Prostate gland (tissue), 2 donors: ENCODE results near the gene GCHFR. TPM values are rescaled to one million over a fixed set of nuclear protein-coding genes. Genes with fewer than 3 reads are reported as not detected.
A peak's percentile ranks its signal among the peaks of the same experiment; 100 is the strongest.

Experiments
- DNase-seq: peaks from one replicate; pipeline ENCODE4 v3.0.0-alpha.2; 2019; ENCODE audit warnings: low spot score
- H3K27ac ChIP-seq, 2 donors: fragments of 200-600 bp; sonication (generic); 2 replicates each; pipeline ENCODE4 v1.5.1; 2017 to 2019
- H3K27me3 ChIP-seq: fragments of 200-600 bp; sonication (generic); replicated peaks from 2 replicates; pipeline ENCODE4 v1.5.1; 2019; ENCODE audit not compliant: insufficient read depth
- H3K36me3 ChIP-seq, 2 donors: fragments of 200-600 bp; sonication (generic); 1 replicate in 1 of 2; 2 replicates in 1 of 2; pipeline versions ENCODE4 v1.5.1 to v1.8.1; 2017 to 2019
- H3K4me1 ChIP-seq: fragments of 200-600 bp; sonication (generic); replicated peaks from 2 replicates; pipeline ENCODE4 v1.5.1; 2019
- H3K4me3 ChIP-seq, 2 donors: fragments of 200-600 bp; sonication (generic); 2 replicates each; pipeline ENCODE4 v1.5.1; 2017 to 2019
- H3K9me3 ChIP-seq: fragments of 200-600 bp; sonication (generic); 2 replicates; pipeline ENCODE4 v1.5.1; 2017
- CTCF ChIP-seq, 4 experiments: fragments of 200-600 bp in 2 of 4; fragments of 450-650 bp in 2 of 4; sonication (generic) in 2 of 4; IDR thresholded peaks; 1 replicate in 3 of 4; 2 replicates in 1 of 4; pipeline ENCODE4 v1.5.1; 2016 to 2019; ENCODE audit warnings: antibody characterized with exemption in 4 of 4, mild to moderate bottlenecking in 2 of 4, moderate library complexity in 2 of 4
- POLR2A ChIP-seq: fragments of 450-650 bp; IDR thresholded peaks from one replicate; pipeline ENCODE4 v1.6.1; 2016; ENCODE audit warnings: antibody characterized with exemption, mild to moderate bottlenecking
- POLR2AphosphoS5 ChIP-seq: sonication (generic); formaldehyde crosslinking; IDR thresholded peaks from one replicate; pipeline ENCODE4 v1.6.1; 2017; ENCODE audit warnings: antibody characterized with exemption
- WGBS: methylation state at CpG from one replicate; pipeline ENCODE4 v1.1.5; 2018; 5-methylcytosine and 5-hydroxymethylcytosine counted together
- intact Hi-C: fragments of 100-400 bp; cut with DNase I; formaldehyde crosslinking; loops from one replicate; pipeline ENCODE4 v1.14.2; 2022
- total RNA-seq, 2 donors: library from RNA; depleted of rRNA; stranded (reverse); fragments of >200 nt; gene quantifications; one replicate each; pipeline ENCODE4 v1.1.0, GENCODE V29; 2016

GCHFR gene
- total RNA-seq, 2 donors from 2014 or later = 14.3 to 61.3 TPM

- intact Hi-C loops = no loop called here
- 74% methylated on average over 5 of the region's 5 CpGs for WGBS
Measured at GRCh38 chr15:40789119-40789518, 25.3 kb downstream of the GCHFR start.

GRCh38 chr15:40789999-40790398, 26.1 kb downstream of the GCHFR start:
- WGBS = 95% methylated on average over 8 of the region's 8 CpGs
- no peaks in the 10 kb centered on the region for H3K36me3 ChIP-seq

More at GRCh38 chr15:40789119-40789518, 25.3 kb downstream of the GCHFR start:
- Histone ChIP-seq H3K4me3 (no peak overlapping the region), H3K4me1 (peaks cover 22% of the 10 kb centered on the region), H3K36me3 (no peaks in the 10 kb centered on the region), H3K27me3 (no peaks in the 10 kb centered on the region), H3K27ac (peak overlapping the region; percentile 22 to 60), H3K9me3 (no peaks in the 10 kb centered on the region)
- no peak for DNase-seq
- TF ChIP-seq CTCF (IDR thresholded peaks at IDR 0.05) = no peak
- TF ChIP-seq POLR2A = no peak
- TF ChIP-seq POLR2AphosphoS5 = no peak

GRCh38 chr15:40790718-40791117, 26.9 kb downstream of the GCHFR start:
- TF ChIP-seq POLR2A (no peak), POLR2AphosphoS5 (no peak)
- Histone ChIP-seq H3K27ac (no peak overlapping the region), H3K4me3 (no peak overlapping the region), H3K4me1 (peaks cover 17% of the 10 kb centered on the region), H3K36me3 (no peaks in the 10 kb centered on the region), H3K9me3 (no peaks in the 10 kb centered on the region), H3K27me3 (no peaks in the 10 kb centered on the region)
- no peak for DNase-seq
- WGBS = 82% methylated on average over 3 of the region's 3 CpGs
- intact Hi-C loops = no loop called here

More at GRCh38 chr15:40789999-40790398, 26.1 kb downstream of the GCHFR start:
- no peak for DNase-seq
- H3K9me3 ChIP-seq = no peaks in the 10 kb centered on the region
- intact Hi-C loops = no loop called here
- H3K4me3 ChIP-seq = no peak overlapping the region
- H3K27ac ChIP-seq = no peak overlapping the region
- TF ChIP-seq POLR2A (no peak), CTCF (IDR thresholded peaks at IDR 0.05) (no peak), POLR2AphosphoS5 (no peak)
- H3K4me1 ChIP-seq = peaks cover 22% of the 10 kb centered on the region
- H3K27me3 ChIP-seq = no peaks in the 10 kb centered on the region

- TF ChIP-seq POLR2AphosphoS5 (no peak), CTCF (IDR thresholded peaks at IDR 0.05) (no peak), POLR2A (no peak)
- H3K9me3 ChIP-seq = no peaks in the 10 kb centered on the region
- no peak for DNase-seq
- WGBS = 98% methylated on average over 3 of the region's 3 CpGs
- no peak overlapping the region for H3K27ac ChIP-seq
- intact Hi-C loops = no loop called here
- H3K4me1 ChIP-seq = peaks cover 8% of the 10 kb centered on the region
- H3K27me3 ChIP-seq = no peaks in the 10 kb centered on the region
- H3K4me3 ChIP-seq = no peak overlapping the region
- H3K36me3 ChIP-seq = no peaks in the 10 kb centered on the region
Measured at GRCh38 chr15:40792394-40792793, 28.5 kb downstream of the GCHFR start.

- Histone ChIP-seq H3K4me3 (no peak overlapping the region), H3K36me3 (no peaks in the 10 kb centered on the region), H3K4me1 (no peaks in the 10 kb centered on the region), H3K27ac (no peak overlapping the region), H3K9me3 (no peaks in the 10 kb centered on the region), H3K27me3 (no peaks in the 10 kb centered on the region)
- TF ChIP-seq CTCF (IDR thresholded peaks at IDR 0.05) = no peak
- TF ChIP-seq POLR2A = no peak
- no peak for TF ChIP-seq POLR2AphosphoS5
- intact Hi-C loops = no loop called here
- no peak for DNase-seq
- WGBS = 69% methylated on average over 9 of the region's 9 CpGs
Measured at GRCh38 chr15:40793216-40793989, 29.5 kb downstream of the GCHFR start.
